Colon (tissue), 2 donors: ENCODE data around the gene VASH1.
"Not testable (repeated sequence)": the region's sequence is repeated elsewhere in the genome, so short reads cannot be mapped to it uniquely, and the experiment has no call there.

Experiments
- FAIRE-seq: peaks from 2 replicates; lab custom pipeline; 2012; peaks lifted over from hg19 to GRCh38; lab: Jason Lieb, UNC
- donor health status: control.
- donor health status: control.

VASH1 gene

GRCh38 chr14:76761136-76761959 is at the start of gene VASH1:
Gene VASH1 (plus strand): TSS chr14:76761468. CDS start chr14:76762822, 1,354 bp downstream.
- FAIRE-seq: no peak

GRCh38 chr14:76713121-76713520 is 48.1 kb upstream of the VASH1 start:
- FAIRE-seq: no peak

- FAIRE-seq: no peak
Measured at GRCh38 chr14:76714470-76714869, 46.8 kb upstream of the VASH1 start.

GRCh38 chr14:76715101-76715500 is 46.2 kb upstream of the VASH1 start:
- no peak for FAIRE-seq

GRCh38 chr14:76715511-76716081 is 45.7 kb upstream of the VASH1 start:
- FAIRE-seq: no peak

GRCh38 chr14:76716285-76716684 is 45.0 kb upstream of the VASH1 start:
- FAIRE-seq: no peak

- no peak for FAIRE-seq
Measured at GRCh38 chr14:76717508-76718290, 43.6 kb upstream of the VASH1 start.

GRCh38 chr14:76718306-76719040 is 42.8 kb upstream of the VASH1 start:
- FAIRE-seq: no peak

- no peak for FAIRE-seq
Measured at GRCh38 chr14:76719666-76720065, 41.6 kb upstream of the VASH1 start.

- no peak for FAIRE-seq
Measured at GRCh38 chr14:76720382-76720813, 40.9 kb upstream of the VASH1 start.

GRCh38 chr14:76721506-76721905 is 39.8 kb upstream of the VASH1 start:
- not testable (repeated sequence) for FAIRE-seq

GRCh38 chr14:76724651-76725550 is 36.4 kb upstream of the VASH1 start:
- FAIRE-seq: no peak

- FAIRE-seq: no peak
Measured at GRCh38 chr14:76726551-76726970, 34.7 kb upstream of the VASH1 start.

- no peak for FAIRE-seq
Measured at GRCh38 chr14:76727384-76727783, 33.9 kb upstream of the VASH1 start.

GRCh38 chr14:76727901-76728300 is 33.4 kb upstream of the VASH1 start:
- FAIRE-seq: no peak

GRCh38 chr14:76729258-76729657 is 32.0 kb upstream of the VASH1 start:
- no peak for FAIRE-seq

- no peak for FAIRE-seq
Measured at GRCh38 chr14:76729953-76730505, 31.2 kb upstream of the VASH1 start.

- not testable (repeated sequence) for FAIRE-seq
Measured at GRCh38 chr14:76734501-76734900, 26.8 kb upstream of the VASH1 start.

GRCh38 chr14:76736514-76736913 is 24.8 kb upstream of the VASH1 start:
- no peak for FAIRE-seq

- no peak for FAIRE-seq
Measured at GRCh38 chr14:76741074-76741473, 20.2 kb upstream of the VASH1 start.

- no peak for FAIRE-seq
Measured at GRCh38 chr14:76742185-76742584, 19.1 kb upstream of the VASH1 start.
